IPS-15b (cell line): ENCODE measurements around the gene WDR74.
A peak's percentile ranks its signal among the peaks of the same experiment; 100 is the strongest.
"Not testable (repeated sequence)": the region's sequence is repeated elsewhere in the genome, so short reads cannot be mapped to it uniquely, and the experiment has no call there.

Experiments
- H3K27me3 ChIP-seq: one replicate; pipeline ENCODE4 v1.6.1; 2013; ENCODE audit warnings: low read length; ENCODE audit not compliant: control insufficient read depth, insufficient read depth
- H3K36me3 ChIP-seq: one replicate; pipeline ENCODE4 v1.6.1; 2013; ENCODE audit warnings: low read length; ENCODE audit not compliant: control insufficient read depth, insufficient read depth
- H3K4me1 ChIP-seq: one replicate; pipeline ENCODE4 v1.6.1; 2013; ENCODE audit warnings: mild to moderate bottlenecking, low read length; ENCODE audit not compliant: control insufficient read depth, insufficient read depth
- H3K4me3 ChIP-seq: one replicate; pipeline ENCODE4 v1.5.1; 2013; ENCODE audit warnings: low read depth, low read length
- H3K9ac ChIP-seq: one replicate; pipeline ENCODE4 v1.6.1; 2013; ENCODE audit warnings: low read depth, mild to moderate bottlenecking, low read length
- H3K9me3 ChIP-seq: one replicate; pipeline ENCODE4 v1.6.1; 2013; ENCODE audit warnings: mild to moderate bottlenecking, low read length; ENCODE audit not compliant: control insufficient read depth, insufficient read depth

WDR74 gene

DNA sequence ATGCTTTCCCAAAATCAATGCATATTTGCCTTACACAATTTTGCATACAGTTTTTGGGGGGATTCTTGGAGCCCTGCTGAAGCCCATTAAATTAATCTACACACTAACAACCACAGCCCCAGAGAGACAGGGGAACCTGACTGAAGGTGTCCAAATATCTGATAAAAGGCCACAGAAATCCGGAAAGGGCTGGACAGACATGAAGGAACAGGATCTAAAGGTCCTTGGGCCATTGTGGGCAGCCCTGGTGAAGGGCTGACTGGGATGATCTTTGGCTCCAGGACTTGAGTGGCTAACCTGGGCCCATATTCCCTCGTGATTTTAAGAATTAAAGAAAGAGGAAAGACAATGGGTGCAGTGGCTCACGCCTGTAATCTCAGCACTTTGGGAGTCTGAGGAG is 6.8 kb upstream of the WDR74 start:
- H3K27me3 ChIP-seq = no peaks in the 10 kb centered on the region
- H3K4me3 ChIP-seq = no peak overlapping the region
- no peaks in the 10 kb centered on the region for H3K36me3 ChIP-seq
- no peaks in the 10 kb centered on the region for H3K9me3 ChIP-seq
- H3K4me1 ChIP-seq = no peaks in the 10 kb centered on the region
- no peak overlapping the region for H3K9ac ChIP-seq

DNA sequence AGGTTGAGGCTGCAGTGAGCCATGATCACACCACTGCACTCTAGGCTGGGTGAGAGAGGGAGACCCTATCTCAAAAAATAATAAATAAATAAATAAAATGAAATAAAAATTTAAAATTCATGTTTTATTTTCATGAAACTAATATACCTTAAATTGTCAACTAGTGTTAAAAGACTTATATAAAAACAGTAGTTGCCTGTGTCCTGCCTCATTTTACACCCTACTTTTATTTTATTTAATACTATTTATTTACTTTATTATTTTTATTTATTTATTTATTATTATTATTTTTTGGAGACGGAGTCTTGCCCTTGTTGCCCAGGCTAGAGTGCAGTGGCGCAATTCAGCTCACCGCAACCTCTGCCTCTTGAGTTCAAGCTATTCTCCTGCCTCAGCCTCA is 4.8 kb upstream of the WDR74 start:
- Histone ChIP-seq H3K27me3 (no peaks in the 10 kb centered on the region), H3K9me3 (no peaks in the 10 kb centered on the region), H3K36me3 (no peaks in the 10 kb centered on the region), H3K9ac (no peak overlapping the region), H3K4me3 (no peak overlapping the region), H3K4me1 (no peaks in the 10 kb centered on the region)

DNA sequence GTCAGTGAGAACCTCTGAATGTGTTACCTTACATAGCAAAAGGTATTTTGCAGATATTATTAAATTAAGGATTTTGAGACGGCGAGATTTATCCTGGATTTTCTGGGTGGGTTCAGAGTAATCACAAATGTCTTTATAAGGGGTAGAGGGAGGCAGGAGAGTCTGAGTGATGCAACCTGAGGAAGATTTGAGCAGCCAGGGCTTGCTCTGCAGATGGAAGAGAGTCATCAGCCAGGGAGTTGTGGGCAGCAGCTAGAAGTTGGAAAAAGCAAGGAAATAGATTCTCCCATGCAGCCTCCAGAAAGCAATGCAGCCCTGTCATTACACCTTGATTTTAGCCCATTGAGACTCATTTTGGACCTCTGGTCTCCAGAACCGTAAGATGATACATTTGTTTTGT is 4.1 kb upstream of the WDR74 start:
- no peaks in the 10 kb centered on the region for H3K4me1 ChIP-seq
- H3K36me3 ChIP-seq = no peaks in the 10 kb centered on the region
- H3K27me3 ChIP-seq = no peaks in the 10 kb centered on the region
- no peak overlapping the region for H3K9ac ChIP-seq
- H3K4me3 ChIP-seq = no peak overlapping the region
- H3K9me3 ChIP-seq = no peaks in the 10 kb centered on the region

DNA sequence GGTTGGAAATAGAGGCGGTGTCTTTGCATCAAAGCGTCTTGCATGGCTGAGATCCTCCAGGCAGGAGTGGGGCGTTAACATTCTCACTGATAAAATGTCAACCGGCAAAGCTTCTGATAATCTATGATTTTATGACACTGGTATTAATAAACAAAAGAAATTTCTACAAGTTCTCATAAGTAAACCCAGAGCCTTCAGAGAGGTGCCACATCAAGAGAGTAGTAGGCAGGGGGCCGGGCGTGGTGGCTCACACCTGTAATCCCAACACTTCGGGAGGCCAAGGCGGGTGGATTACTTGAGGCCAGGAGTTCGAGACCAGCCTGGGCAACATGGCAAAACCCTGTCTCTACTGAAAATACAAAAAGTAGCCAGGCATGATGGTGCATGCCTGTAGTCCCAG is 3.5 kb upstream of the WDR74 start:
- not testable (repeated sequence) for H3K4me1 ChIP-seq, H3K27me3 ChIP-seq, H3K9me3 ChIP-seq, H3K36me3 ChIP-seq
- H3K9ac ChIP-seq = peak overlapping the region; percentile 87
- H3K4me3 ChIP-seq = peak overlapping the region; percentile 58

DNA sequence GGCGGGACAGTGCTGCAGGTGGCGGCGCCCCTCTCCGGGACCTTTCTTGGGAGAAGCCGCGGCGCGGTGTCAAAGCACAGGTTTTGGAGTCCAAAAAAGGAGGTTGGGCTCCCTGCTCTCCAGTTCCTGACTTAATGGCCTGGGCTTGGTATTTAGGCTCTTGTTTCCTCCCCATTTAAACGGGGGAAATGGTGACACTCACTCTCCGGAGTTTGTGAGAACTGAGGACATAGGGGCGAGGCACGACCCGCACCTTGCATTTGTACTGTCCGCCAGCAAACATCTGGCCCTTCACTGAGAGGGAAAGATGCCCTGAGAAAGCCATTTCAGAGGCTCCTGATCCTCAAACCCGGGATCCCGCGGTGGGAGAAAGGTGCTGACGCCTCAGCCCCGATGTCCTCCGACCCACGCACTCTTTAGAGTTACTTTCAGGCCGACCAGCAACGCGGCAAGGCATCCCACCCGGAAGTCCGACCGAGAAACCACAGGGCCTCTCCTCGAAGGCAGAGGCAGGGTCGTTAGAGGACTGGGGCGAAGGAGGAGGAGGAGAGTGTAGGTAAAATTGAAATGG is 2.9 kb upstream of the WDR74 start:
- no peaks in the 10 kb centered on the region for H3K4me1 ChIP-seq
- H3K9ac ChIP-seq = peak overlapping the region; percentile 87
- H3K36me3 ChIP-seq = peaks cover 3% of the 10 kb centered on the region
- H3K9me3 ChIP-seq = no peaks in the 10 kb centered on the region
- peak overlapping the region; percentile 58 for H3K4me3 ChIP-seq
- H3K27me3 ChIP-seq = no peaks in the 10 kb centered on the region

DNA sequence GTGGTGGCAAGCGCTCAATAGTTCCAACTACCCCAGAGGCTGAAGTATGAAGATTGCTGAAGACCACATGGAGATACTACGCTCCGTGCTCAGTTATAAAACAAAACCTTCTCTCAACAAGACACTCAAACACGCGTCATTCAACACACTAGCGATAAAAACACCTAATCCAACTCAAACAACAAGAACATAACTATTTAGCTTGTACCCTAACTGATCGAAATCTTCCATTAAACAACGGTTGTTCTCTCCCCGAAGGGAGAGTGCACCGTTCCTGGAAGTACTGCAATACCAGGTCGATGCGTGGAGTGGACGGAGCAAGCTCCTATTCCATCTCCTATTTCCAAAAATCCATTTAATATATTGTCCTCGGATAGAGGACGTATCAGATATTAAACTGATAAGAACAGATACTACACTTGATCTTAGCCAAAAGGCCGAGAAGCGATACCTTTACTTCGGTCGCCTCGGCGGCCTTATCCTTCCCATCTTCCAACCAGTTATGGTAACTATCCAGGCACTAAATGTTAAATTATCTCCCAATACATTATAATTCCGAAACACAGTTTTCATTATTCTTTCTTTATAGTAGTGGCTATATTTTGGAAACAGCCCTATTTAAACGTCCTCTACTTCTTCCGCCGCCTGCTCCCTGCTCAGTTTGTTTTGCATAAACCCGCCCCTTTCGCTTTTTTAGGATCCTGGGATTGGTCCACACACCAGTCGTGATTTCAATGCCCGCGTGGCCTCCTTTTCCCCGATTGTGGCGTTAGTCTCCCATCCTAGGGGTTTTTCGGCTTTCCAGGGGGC is 2.2 kb upstream of the WDR74 start:
- no peaks in the 10 kb centered on the region for H3K4me1 ChIP-seq
- H3K4me3 ChIP-seq = peak overlapping the region; percentile 58
- H3K9ac ChIP-seq = peak overlapping the region; percentile 87
- H3K9me3 ChIP-seq = no peaks in the 10 kb centered on the region
- peaks cover 3% of the 10 kb centered on the region for H3K36me3 ChIP-seq
- H3K27me3 ChIP-seq = no peaks in the 10 kb centered on the region

DNA sequence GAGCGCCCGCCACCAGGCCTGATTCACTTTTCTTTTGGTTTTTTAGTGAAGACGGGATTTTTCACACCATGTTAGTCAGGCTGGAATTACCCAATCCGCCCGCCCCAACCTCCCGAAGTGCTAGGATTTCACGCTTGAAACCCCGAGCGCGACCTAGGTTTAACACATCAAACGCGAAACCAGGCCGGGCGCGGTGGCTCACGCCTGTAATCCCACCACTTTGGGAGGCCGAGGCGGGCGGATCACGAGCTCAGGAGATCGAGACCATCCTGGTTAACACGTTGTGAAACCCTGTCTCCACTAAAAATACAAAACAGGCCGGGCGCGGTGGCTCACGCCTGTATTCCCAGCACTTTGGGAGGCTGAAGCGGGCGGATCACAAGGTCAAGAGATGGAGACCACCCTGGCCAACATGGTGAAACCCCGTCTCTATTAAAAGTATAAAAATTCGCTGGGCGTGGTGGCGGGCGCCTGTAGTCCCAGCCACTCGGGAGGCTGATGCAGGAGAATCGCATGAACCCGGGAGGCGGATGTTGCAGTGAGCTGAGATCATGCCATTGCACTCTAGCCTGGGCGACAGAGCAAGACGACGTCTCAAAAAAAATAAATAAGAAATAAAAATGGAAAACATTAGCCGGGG is 1.5 kb upstream of the WDR74 start:
- not testable (repeated sequence) for H3K4me1 ChIP-seq, H3K27me3 ChIP-seq, H3K9me3 ChIP-seq, H3K36me3 ChIP-seq
- Histone ChIP-seq H3K9ac (peak overlapping the region; percentile 71), H3K4me3 (peak overlapping the region; percentile 99)

DNA sequence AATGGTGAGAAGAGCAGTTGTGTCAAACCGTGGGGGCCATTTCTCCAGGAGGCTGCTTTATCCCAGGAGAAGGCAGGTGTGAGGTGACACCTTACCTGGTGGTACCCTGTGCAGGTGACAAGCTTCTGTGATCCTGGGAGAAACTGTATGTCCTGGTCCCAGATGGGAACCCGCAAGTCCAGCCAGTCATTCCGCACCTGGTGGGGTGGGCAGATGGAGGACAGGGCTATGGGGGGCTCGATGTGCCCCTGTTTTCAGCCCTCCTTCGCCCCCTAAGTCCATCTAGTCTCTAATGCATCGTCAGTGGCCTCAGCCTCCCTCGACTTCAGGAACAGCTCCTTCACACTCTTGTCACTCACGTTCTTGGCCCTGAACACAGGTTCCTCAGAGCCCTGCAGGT is 4.1 kb downstream of the WDR74 start:
- H3K4me3 ChIP-seq = no peak overlapping the region
- H3K9ac ChIP-seq = no peak overlapping the region
- H3K4me1 ChIP-seq = peaks cover 4% of the 10 kb centered on the region
- no peaks in the 10 kb centered on the region for H3K9me3 ChIP-seq
- peaks cover 22% of the 10 kb centered on the region for H3K36me3 ChIP-seq
- H3K27me3 ChIP-seq = no peaks in the 10 kb centered on the region

DNA sequence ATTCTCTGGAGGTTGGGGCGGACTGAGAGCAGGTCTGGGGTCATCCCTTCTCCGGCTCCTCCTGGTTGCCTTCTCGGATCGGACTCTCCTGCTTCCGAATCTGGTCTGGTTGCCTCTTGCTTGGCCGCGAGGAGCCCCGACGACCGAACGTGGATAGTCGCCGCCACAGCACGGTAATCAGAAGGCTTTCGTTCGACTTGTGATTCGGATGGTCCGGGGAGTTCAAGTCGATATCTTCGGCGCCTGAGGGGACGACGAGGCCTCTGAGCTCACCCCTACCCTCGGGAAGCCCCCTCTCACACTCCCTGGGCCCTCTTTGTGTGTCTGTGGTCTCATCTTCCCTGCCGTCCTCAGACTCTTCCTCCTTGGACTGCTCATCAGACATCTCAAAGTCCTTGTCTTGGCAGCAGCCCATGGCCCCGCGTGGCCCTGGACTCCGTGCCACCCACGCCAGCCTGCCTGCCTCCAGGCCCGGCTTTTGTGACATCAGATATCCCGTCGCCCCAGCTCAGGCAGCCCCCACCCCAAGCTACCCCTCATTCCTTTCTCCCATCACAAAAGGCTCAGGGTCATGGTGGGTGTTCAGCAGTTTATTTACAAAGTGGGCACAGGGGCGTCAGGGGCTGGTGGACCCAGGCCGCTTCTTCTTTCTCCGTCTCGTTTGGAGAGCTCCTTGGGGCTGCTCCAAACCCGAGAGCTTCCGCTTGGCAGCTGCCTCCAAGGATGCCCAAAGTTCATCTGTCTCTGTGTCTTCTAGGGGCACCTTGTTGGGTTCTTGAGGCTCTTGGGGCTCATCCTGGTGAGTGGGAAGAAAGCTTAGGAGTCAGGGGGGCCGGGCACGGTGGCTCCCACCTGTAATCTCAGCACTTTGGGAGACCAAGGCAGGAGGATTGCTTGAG is 6.8 kb downstream of the WDR74 start, which contains the start of gene TEX54:
Gene TEX54 (minus strand): TSS at position 506 of the 899 bp plus-strand sequence.
- Histone ChIP-seq H3K9me3 (no peaks in the 10 kb centered on the region), H3K27me3 (no peaks in the 10 kb centered on the region), H3K36me3 (peaks cover 23% of the 10 kb centered on the region), H3K4me1 (peaks cover 6% of the 10 kb centered on the region), H3K9ac (peak within 1 kb of the TSS; percentile 92), H3K4me3 (peak within 1 kb of the TSS; percentile 92)

DNA sequence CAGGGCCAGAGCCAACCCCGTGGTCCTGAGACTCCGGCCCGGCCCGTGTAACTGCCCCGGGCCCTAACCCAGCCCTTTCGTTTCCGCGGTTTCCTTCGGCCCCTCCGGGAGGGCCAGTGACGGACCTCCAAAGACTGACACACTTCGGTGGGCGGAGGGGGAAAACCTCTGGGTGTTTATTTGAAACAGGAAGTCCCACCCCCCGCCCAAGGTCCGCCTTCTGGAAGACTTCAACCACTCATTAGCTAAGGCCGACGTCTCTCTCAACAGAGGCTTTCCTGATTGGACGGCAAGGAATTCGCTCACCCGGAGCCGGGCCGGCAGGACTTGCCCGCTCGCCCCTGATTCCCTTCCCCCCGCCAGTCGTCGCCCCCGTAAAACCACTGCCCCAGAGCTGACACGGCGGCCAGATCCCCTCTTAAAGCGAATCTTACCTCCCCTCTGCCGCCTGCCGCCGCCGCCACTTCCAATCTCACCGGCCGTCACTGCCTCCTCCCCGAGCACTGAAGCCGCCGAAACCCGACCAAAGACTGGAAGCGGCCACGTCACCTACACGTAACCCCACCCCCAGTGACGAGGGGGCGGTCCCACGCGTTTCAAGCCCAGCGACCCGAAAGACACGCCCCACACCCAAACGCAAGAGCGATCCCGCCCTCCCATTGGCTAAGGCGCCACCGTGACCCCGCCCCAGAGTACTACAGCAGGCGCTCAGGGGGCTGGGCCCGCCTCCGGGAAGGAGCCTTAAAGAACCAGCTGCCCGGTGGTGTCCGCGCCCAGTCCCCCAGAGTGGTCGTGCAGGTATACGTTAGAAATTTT is 7.7 kb downstream of the WDR74 start, which contains the start of gene STX5:
Gene STX5 (minus strand): TSS at position 532 of the 816 bp plus-strand sequence. CDS start 808 bp downstream, outside the sequence.
- no peaks in the 10 kb centered on the region for H3K27me3 ChIP-seq
- peak within 1 kb of the TSS; percentile 92 for H3K9ac ChIP-seq
- peak within 1 kb of the TSS; percentile 92 for H3K4me3 ChIP-seq
- H3K9me3 ChIP-seq = no peaks in the 10 kb centered on the region
- peaks cover 6% of the 10 kb centered on the region for H3K4me1 ChIP-seq
- peaks cover 27% of the 10 kb centered on the region for H3K36me3 ChIP-seq
